ENCODE measurements around the gene MYH7B.

MYH7B gene

DNA sequence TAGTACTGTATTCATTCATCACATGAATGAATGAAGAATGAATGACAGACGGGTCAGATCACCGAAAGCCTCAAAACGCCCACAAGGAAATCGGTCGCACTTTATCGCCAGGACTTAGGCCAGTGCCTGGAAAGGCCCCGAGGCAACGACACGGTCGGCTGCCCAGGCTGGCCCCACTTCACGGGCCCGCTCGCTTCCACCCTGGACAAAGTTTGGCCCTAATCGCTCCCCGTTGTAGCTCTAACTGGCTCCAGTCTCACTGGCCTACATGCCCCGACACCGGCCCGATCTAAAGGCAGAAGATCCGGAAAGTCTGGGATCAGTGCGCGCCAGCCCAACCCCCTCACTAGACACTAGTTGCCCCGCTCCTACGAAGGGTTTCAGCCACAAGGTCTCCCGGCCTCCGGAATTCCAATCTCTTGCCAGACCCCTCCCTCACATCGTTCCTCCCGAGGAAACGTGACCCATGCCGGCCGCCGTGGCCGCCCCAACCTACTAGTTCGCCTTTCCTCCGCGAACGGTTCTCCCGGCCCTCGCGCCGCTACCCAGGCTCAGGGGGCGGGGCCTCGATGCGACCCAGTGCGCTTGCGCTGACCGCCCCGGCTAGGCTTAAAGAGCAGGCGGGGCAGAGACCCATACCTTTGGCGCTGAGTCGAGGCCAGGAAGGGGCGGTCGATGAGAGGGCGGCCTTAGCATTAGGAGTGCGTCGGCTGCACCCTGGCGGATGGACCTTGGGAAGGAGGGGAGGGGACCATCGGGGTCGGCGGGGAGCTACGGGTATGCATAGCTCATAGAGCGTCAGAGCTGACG lies at the start of gene MYH7B, which contains the start of gene GSS:
Gene MYH7B (plus strand): TSS at position 638 of the 810 bp plus-strand sequence. CDS start 22,138 bp downstream, outside the sequence.
Gene GSS (minus strand): TSS at position 576 of the 810 bp plus-strand sequence. CDS start 3,954 bp downstream, outside the sequence.
- peak; percentile 98 to 99 for DNase-seq (ENCODE audit: low read depth in 2 of 2)

DNA sequence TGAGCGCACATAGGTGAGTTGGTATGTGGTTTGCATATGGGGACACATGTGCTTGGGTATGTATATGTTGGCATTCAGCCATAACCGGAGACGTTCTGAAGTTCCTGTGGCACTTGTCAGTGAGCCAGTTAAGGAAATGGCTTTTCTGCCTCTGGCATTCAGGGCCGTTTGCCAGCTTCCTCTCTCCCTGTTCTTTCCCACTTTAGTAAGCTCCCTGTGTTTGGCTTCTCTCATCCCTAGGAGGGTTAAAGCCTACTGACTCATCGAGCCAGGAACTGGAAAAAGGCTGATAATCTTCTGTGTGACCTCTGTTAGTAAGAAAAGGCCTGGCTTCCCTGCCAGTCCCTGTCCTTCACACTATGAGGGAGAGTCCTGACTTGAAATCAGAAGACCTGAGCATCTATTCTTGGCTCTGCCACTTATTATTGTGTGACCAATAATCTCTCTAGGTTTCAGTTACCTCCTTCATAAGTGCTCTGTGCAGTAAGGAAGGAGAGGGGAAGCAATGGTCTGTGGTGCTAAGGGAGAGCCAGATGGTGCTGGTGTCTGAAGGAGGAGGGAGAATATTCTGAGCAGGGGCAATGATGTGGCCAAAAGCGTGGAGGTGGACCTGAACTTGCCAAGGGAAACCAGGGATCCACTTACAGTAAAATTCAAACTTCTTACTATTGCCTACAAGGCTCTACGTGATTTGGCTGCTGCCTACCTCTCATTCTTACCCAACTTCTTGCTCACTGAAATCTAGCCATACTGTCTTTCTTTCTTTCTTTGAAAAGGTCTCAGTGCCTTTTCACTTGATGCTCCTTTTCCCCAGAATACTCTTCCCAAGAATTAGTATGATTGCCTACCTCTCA lies 47.8 kb upstream of the MYH7B start:
- no peak for DNase-seq (ENCODE audit: low read depth in 2 of 2)

DNA sequence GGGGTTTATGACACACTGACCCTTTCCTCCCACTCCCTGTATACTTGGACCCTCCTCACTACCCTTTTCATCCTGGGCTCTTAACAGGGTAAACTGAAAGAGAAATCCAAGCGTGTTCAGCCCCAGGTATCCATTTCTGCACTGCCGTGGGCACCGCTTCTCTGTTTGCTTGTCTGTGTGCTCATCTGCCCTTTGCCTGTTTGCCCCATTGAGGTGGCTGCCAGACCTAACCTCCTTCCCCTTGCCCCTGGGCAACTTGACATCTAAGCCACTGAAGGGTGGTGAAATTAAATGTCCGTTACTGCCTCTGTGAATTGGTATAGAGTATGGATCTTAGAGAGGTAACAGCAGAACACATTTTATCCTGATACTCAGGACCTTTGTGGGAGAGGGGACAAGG lies 40.5 kb upstream of the MYH7B start:
- DNase-seq (ENCODE audit: low read depth in 2 of 2): no peak

DNA sequence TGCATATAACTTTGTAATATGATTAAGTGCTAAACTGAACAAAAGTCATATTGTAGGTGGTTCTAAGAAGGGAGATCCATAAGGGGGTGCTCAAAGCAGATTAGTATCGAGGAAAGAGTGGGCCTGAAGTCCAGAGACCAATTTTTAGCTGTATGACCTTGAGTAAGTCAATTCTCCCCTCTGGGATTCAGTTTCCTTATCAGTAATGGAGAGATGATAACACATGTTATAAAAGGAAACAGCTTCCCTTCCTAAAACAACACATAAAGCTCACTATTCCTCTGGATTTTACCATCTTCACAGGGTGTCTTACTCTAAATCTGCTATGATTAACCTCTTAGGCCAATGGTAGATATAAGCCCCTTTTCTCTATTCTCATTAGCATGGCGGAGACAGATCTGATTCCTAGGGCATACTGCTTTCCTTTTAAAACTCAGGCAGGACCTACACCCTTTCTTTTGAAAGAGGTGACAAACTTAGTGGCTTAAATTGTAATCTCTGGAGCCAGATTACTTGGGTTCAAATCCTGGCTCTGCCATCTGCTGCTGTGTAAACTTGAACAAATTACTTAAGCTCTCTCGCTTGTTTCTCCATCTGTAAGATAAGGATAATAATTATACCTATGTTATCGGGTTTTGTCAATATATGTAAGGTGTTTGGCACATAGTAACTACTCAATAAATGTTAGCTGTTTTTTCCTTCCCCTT lies 39.8 kb upstream of the MYH7B start:
- DNase-seq (ENCODE audit: low read depth in 2 of 2): no peak

DNA sequence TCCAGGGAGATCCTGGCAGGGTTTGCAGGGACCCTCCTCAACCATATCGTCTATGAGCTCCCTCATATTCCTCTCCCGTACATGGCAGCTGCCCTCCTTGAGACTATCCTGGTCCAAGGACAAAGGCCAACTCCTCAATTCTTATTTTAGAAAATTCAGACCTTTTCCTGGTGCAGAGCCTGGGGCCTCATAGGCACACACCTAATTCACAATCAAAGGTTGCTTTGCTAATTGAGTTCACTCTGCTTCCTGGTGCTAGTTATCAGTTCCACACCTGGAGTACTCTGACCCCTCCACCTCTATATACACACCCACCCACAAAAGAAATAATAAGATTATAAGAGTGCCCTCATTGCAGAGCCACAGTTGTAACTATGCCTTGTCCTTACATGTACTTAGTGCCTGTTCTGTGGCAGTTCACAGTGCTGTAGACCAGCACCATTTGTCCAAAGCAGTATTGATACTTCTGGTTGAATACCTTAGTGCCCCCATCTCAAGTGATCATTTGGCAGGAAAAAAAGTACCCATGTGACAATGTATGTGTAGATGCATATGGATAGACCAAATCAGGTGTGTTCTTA lies 38.8 kb upstream of the MYH7B start:
- DNase-seq (ENCODE audit: low read depth in 2 of 2): no peak

DNA sequence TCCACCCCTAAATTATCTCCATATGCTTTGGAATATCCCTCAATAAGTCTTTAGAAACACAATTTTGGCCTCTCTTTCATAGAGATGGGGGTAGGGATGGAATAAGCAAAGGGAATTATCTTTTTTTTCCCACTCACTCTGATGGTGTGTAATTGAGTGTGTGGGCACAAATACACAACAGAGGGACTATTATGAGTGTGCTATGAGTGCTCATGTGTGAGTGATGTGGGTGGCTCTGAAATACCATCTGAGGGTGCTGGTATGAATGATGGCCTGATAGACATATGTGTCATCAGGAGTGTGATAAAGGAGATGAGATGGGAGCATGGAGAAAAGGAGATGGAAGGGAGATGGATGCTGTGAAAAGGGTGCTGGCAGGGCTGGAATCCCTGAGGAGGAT lies 35.6 kb upstream of the MYH7B start:
- no peak for DNase-seq (ENCODE audit: low read depth in 2 of 2)

DNA sequence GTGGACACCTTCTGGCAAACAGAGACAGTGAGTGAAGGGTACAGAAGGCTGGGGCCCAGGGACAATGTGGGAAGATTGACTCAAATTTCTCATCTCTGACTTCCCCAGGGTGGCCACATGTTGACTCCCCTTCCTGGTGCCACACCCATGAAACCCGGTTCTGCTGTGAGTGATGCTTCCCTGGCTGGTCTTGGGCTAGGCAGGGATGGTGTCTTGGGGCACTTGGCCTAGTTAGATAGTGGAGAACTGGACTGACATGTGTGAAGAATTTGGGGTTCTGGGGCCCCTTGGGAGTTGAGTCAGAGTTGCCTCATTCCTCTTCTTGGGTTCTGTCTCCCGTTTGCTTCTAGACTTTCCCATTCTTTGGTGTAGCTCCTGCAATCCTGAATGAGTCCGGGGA lies 34.2 kb upstream of the MYH7B start:
- no peak for DNase-seq (ENCODE audit: low read depth in 2 of 2)

DNA sequence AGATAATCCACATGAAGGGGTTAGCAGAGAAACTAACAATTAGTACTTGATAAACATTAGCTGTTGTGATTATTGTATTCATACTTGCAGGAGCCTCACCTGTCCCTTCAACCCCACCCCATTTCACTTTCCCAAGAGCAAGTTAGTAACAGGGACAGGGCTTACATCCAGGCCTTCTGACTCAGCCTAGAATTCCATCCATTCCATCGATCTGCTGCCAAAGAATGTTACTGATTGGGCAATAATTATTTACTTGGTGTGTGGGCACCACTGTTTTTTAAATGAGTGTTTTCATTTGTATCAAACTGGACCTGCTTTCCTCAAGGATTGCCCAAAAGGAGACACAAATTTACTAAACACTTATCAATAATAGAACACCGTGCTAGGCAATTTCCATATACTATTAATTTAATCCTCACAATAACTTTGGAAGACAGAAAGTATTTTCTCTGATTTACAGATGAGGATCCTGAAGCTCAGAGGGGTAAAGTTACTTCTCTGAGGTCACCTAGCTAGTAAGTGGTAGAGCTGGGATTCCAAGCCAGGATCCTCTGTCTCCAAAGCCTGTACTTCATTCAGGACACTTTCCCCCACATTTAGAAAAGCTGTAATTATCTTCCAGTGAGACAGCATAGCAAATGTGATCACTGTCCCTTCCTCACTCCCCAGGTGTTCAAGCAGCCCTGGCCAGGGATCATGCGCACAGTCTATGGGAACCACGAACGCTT lies 32.9 kb upstream of the MYH7B start:
- no peak for DNase-seq (ENCODE audit: low read depth in 2 of 2)

DNA sequence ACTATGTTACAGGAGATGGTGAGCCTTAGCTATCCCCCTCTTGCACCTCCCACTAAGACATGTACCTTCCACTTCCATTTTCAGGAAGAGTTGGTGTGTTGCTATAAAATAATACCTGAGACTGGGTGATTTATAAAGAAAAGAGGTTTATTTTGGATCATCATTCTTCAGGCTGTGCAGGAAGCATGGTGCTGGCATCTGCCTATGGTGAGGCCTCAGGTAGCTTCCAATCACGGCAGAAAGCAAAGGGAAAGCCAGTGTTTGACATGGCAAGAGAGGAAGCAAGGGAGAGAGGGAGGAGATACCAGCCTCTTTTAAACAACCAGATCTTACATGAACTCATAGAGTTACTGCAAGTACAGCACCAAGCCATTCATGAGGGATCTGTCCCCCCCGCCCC lies 32.3 kb upstream of the MYH7B start:
- DNase-seq (ENCODE audit: low read depth in 2 of 2): no peak

DNA sequence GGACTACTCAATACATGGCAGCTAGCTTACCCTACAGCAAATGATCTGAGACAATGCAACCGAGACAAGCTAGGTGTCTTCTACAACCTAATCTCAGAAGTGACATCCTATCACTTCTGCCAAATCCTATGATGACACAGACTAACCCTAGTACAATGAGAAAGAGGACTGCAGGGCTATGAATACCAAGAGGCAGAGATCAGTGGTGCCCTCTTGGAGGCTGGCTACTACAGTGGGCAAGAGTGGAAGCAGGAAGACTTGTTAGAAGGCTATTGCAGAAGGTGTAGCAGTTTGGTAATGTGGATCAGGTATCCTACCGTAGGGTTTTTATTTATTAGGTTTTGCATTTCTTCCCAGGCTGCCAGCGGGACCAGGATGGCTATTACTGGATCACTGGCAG lies 30.3 kb upstream of the MYH7B start:
- DNase-seq (ENCODE audit: low read depth in 2 of 2): no peak

DNA sequence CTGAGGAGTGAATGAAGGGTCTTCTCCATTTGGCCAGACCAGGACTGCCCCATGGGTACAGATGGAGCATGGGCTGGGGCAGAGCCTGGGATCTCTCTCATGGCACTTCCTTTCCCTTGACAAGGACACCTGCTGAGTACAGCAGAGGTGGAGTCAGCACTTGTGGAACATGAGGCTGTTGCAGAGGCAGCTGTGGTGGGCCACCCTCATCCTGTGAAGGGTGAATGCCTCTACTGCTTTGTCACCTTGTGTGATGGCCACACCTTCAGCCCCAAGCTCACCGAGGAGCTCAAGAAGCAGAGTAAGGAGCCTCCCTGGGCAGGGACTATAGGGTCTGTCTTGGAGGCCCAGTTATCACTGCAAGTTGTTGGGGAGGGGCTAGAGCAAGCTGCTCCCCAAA lies 29.7 kb upstream of the MYH7B start:
- no peak for DNase-seq (ENCODE audit: low read depth in 2 of 2)

DNA sequence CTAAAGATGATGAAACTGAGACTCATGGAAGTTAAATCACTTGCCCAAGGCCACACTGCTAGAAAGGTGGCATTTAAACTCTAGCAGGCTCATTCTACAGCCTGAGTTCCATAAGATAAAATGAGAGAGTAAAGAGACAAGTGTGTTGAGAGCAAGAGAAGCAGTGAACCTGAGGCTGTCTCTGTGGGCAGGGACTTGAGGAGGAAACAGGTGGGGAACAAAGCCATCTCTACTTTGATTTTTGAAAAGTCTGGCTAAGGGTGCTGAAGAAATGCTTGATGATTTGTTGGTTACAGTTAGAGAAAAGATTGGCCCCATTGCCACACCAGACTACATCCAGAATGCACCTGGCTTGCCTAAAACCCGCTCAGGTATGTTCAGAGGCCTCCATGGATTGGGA lies 29.1 kb upstream of the MYH7B start:
- no peak for DNase-seq (ENCODE audit: low read depth in 2 of 2)

DNA sequence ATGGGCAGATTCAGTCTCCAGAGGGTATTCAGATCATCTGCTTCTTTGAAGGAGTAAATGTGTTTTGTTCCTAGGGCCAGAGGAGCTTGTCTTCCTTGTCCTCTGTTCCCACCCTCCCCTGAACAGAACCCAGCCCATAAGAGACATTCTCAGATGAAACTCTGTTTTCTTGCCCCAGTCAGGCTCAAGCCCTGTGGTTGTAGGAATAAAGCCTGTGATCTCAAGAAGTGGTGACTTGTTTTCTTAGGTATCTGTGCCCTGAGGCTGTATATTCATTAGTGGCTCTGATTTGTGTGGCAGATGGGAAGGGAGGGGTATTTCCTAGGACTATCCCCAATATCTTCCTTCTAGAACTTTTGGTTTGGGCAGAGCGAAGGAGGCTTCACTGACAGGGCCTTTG lies 27.9 kb upstream of the MYH7B start:
- no peak for DNase-seq (ENCODE audit: low read depth in 2 of 2)

DNA sequence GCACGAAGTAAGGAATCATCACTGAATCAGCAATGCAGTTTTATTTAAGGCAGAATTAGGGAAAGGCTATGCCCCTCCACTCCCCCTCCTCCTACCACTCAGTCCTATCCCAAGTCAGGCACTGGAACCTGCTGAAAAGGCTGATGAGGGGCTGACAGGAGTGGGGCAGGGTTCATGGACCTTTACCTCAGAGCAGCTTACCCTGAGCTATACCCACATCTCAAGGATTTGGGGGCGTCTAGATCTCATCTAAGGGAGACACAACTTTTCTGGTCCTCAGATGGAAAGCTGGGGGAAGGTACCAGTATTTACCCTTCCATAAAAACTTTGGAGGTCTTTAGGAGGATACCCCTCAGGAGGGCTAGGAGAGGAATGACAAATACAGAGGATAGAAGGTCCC lies 27.3 kb upstream of the MYH7B start:
- DNase-seq (ENCODE audit: low read depth in 2 of 2): no peak

DNA sequence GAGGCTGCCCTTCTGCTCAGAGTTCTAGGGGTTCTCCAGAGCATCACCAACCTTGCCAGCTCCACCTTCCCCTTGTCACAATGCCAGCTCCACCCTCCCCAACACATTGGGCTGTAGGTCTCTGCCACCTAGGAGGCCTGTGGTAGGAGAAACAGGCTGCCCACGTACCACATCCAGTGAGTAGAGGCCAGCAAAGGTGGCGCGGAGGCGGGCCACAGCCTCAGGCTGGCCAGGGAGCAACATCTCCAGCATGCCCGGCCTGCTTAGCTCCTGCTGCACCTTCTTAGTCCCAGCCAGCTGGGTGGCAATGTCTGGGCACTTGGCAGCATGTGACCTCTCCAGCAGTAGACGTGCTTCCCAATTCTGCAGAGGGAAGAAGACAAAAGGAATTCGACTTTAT lies 23.9 kb upstream of the MYH7B start:
- no peak for DNase-seq (ENCODE audit: low read depth in 2 of 2)

DNA sequence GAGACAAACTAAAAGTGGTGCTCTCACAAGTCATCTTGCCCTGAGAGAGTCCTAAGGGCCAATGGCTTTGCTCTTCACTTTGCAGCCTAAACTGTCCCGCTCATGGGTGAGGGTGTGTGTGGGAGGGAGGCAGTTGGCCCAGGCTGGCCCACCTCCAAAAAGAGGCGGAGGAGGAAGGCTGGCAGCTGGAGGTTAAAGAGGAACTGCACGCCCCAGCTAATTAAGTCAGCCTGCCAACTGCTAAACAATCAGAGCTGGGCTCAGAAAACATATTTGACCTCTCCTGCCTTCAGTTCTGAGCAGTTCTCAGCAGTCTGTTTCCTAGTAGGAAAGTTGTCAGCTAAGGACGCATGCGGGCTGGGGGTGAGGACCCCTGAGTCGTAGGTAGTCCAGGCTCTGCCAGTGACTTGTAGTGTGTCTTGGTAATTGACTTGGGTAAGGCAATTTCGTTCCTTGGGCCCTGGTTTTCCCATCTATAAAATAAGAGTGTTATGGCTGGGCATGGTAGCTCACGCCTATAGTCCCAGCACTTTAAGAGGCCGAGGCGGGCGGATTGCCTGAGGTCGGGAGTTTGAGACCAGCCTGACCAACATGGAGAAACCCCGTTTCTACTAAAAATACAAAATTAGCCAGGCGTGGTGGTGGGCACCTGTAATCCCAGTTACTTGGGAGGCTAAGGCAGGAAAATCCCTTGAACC lies 17.1 kb upstream of the MYH7B start:
- no peak for DNase-seq (ENCODE audit: low read depth in 2 of 2)

DNA sequence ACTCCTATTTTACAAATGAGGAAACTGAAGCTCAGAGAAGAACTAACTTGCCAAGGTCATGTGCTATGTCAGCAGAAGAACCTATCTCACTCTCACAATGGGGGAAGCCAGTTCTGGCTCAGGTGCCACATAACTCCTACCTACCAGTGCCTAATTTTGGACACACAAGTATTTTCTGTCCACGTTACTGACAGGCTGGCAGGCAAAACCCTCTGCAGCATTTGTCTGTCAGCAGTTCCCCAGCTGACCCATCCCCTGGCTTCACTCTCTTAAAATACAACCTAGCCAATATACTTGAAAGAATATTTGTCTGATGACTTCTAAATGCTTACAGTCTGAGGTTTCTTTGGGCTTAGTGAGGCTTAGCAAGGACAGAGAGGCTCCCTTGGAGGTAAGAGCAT lies 15.6 kb upstream of the MYH7B start:
- no peak for DNase-seq (ENCODE audit: low read depth in 2 of 2)

DNA sequence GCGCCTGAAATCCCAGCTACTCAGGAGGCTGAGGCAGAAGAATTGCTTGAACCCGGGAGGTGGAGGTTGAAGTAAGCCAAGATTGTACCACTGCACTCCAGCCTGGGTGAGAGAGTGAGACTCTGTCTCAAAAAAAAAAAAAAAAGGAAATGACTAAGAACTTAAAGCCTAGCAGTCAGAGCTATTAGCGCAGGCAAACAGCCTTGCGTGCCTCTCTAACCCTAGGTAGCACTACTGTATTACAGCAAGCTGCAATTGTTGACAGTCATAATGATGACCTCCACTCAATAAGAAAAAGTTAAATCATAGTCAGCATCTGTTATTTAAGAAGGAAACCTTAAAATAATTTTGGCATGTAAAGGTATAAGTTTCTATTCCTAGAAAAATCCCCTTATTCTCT lies 14.4 kb upstream of the MYH7B start:
- no peak for DNase-seq (ENCODE audit: low read depth in 2 of 2)

DNA sequence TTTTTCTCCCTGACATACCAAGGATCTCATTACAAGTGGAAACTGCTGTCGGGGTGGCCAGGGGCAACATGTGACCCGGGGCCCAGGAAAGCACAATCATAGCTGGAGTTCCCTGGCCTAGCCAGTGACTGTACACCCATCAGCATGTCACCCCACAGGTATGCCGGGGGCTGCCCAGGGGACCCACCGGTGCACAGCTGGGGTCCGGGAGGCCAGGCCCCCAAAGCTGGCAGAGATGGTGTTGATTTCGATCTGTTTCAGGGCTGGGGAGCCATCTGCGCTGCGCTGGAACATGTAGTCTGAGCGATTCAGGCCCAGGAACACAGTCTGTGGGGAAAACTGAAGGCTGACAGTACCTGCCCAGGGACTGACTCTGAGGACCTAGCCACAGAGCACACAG lies 13.4 kb upstream of the MYH7B start:
- no peak for DNase-seq (ENCODE audit: low read depth in 2 of 2)

DNA sequence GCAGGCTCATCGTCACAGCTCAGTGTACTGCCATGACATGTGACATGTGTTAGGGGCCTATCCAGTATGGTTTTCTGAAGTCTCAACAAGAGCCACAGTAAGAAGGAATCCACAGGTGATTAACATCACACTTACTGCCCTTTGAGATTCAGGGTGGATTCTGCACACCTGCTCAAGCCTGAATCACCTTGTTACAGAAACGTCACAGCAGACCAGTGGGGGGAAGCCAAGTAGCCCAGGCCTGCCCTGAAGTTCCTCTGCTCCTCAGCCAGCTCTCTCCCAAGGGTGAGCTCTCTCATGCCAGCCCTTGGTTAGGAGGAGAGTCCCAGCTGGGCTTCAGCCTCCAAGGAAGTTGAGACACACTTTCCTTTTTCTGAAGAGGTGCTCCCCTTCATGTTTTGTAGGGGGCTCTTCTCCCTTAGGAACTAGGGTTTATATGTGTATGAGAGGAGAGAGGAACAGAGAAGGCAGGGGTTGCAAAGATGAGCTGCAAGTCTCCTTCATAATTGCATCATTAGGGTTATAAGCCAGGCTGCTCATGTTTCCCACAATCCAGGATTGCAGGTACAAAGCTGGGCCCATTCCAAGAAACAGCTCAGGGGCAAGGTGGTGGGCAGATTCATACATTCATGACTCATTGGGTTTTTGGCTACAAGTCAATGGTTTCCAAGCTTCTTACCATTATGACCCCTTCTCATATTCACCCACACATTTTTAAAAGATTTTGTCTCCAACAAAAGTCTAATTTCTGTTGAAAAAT lies 11.7 kb upstream of the MYH7B start:
- no peak for DNase-seq (ENCODE audit: low read depth in 2 of 2)

Data from activated CD4-positive, alpha-beta T cell treated with anti-CD3 and anti-CD28 coated beads for 24 hours (primary cell).